Mesenchymal stem cell (in vitro differentiated cells and primary cell): Measurements from ENCODE around the gene CAMK1D.
A peak's percentile ranks its signal among the peaks of the same experiment; 100 is the strongest.

Source experiments
- DNase-seq: peaks from one replicate; pipeline ENCODE4 v3.0.0-alpha.2; 2013
- H2AFZ ChIP-seq: one replicate; pipeline ENCODE4 v1.6.1; 2013; ENCODE audit warnings: low read depth, mild to moderate bottlenecking, control low read depth, inconsistent platforms, low read length, moderate library complexity
- H2AK5ac ChIP-seq: 2 replicates; pipeline ENCODE4 v1.6.1; 2013; ENCODE audit warnings: low read length, moderate library complexity, mild to moderate bottlenecking, inconsistent platforms; ENCODE audit not compliant: severe bottlenecking
- H2BK120ac ChIP-seq: one replicate; pipeline ENCODE4 v1.6.1; 2013; ENCODE audit warnings: low read depth, mild to moderate bottlenecking, inconsistent platforms, low read length, moderate library complexity
- H2BK12ac ChIP-seq, 2 experiments: one replicate each; pipeline ENCODE4 v1.6.1; 2013; ENCODE audit warnings: inconsistent platforms in 2 of 2, low read length in 2 of 2, mild to moderate bottlenecking in 2 of 2, moderate library complexity in 2 of 2, control low read depth in 1 of 2
- H2BK15ac ChIP-seq: one replicate; pipeline ENCODE4 v1.6.1; 2013; ENCODE audit warnings: mild to moderate bottlenecking, low read depth, inconsistent platforms; ENCODE audit not compliant: poor library complexity, severe bottlenecking
- H2BK5ac ChIP-seq: 2 replicates; pipeline ENCODE4 v1.6.1; 2013; ENCODE audit warnings: low read depth, mild to moderate bottlenecking, low read length, control low read depth, inconsistent platforms; ENCODE audit not compliant: poor library complexity, severe bottlenecking
- H3K14ac ChIP-seq, 2 experiments: one replicate each; pipeline ENCODE4 v1.6.1; 2013; ENCODE audit warnings: inconsistent platforms in 2 of 2, low read length in 2 of 2, control low read depth in 1 of 2, mild to moderate bottlenecking in 1 of 2, moderate library complexity in 1 of 2
- H3K18ac ChIP-seq, 2 experiments: one replicate each; pipeline ENCODE4 v1.6.1; 2013; ENCODE audit warnings: inconsistent platforms in 2 of 2, low read length in 2 of 2, control low read depth in 1 of 2, low read depth in 1 of 2, mild to moderate bottlenecking in 1 of 2
- H3K23ac ChIP-seq, 2 experiments: one replicate each; pipeline ENCODE4 v1.6.1; 2013; ENCODE audit warnings: inconsistent platforms in 2 of 2, low read length in 2 of 2, mild to moderate bottlenecking in 2 of 2, moderate library complexity in 2 of 2, control low read depth in 1 of 2
- H3K27ac ChIP-seq: 2 replicates; pipeline ENCODE4 v1.5.1; 2013; ENCODE audit warnings: mild to moderate bottlenecking, moderate library complexity, low read length, control low read depth, inconsistent platforms; ENCODE audit not compliant: poor library complexity, severe bottlenecking
- H3K27me3 ChIP-seq, 2 experiments: 2 replicates each; pipeline versions ENCODE4 v1.6.1 to v1.7.0; 2013; ENCODE audit warnings: low read length in 2 of 2, mild to moderate bottlenecking in 2 of 2, moderate library complexity in 2 of 2, control low read depth in 1 of 2, inconsistent platforms in 1 of 2; ENCODE audit not compliant: control insufficient read depth in 1 of 2, insufficient read depth in 1 of 2
- H3K36me3 ChIP-seq, 2 experiments: 2 replicates each; pipeline versions ENCODE4 v1.6.1 to v1.7.0; 2013; ENCODE audit warnings: low read length in 2 of 2, control low read depth in 1 of 2, inconsistent platforms in 1 of 2, low read depth in 1 of 2, mild to moderate bottlenecking in 1 of 2; ENCODE audit not compliant: insufficient read depth in 2 of 2, control insufficient read depth in 1 of 2
- H3K4ac ChIP-seq, 2 experiments: one replicate each; pipeline ENCODE4 v1.6.1; 2013; ENCODE audit warnings: inconsistent platforms in 2 of 2, low read length in 2 of 2, mild to moderate bottlenecking in 2 of 2, moderate library complexity in 2 of 2, control low read depth in 1 of 2, low read depth in 1 of 2
- H3K4me1 ChIP-seq: 2 replicates; pipeline ENCODE4 v1.6.1; 2013; ENCODE audit warnings: low read depth, low read length, control low read depth; ENCODE audit not compliant: control insufficient read depth, insufficient read depth
- H3K4me2 ChIP-seq: 2 replicates; pipeline ENCODE4 v1.6.1; 2013; ENCODE audit warnings: low read length, mild to moderate bottlenecking, inconsistent platforms; ENCODE audit not compliant: poor library complexity, severe bottlenecking
- H3K4me3 ChIP-seq, 2 experiments: 2 replicates each; pipeline versions ENCODE4 v1.5.1 to v1.7.0; 2013; ENCODE audit warnings: low read length in 2 of 2, mild to moderate bottlenecking in 2 of 2, control low read depth in 1 of 2, low read depth in 1 of 2; ENCODE audit not compliant: insufficient read depth in 1 of 2
- H3K79me1 ChIP-seq: replicated peaks from 2 replicates; pipeline ENCODE4 v1.6.1; 2013; ENCODE audit warnings: mild to moderate bottlenecking, control low read depth, low read length, inconsistent platforms; ENCODE audit not compliant: poor library complexity, severe bottlenecking
- H3K9ac ChIP-seq: 2 replicates; pipeline ENCODE4 v1.7.0; 2013; ENCODE audit warnings: mild to moderate bottlenecking, low read length, moderate library complexity
- H3K9me3 ChIP-seq: 2 replicates; pipeline ENCODE4 v1.7.0; 2013; ENCODE audit warnings: mild to moderate bottlenecking, low read length; ENCODE audit not compliant: control insufficient read depth
- H4K8ac ChIP-seq: one replicate; pipeline ENCODE4 v1.6.1; 2013; ENCODE audit warnings: inconsistent platforms, mild to moderate bottlenecking, low read length, moderate library complexity
- H4K91ac ChIP-seq: one replicate; pipeline ENCODE4 v1.6.1; 2013; ENCODE audit warnings: mild to moderate bottlenecking, low read length, inconsistent platforms
- WGBS: methylation state at CpG from one replicate; pipeline ENCODE4 v1.1.7; 2013; ENCODE audit warnings: mixed read lengths; 5-methylcytosine and 5-hydroxymethylcytosine counted together

CAMK1D gene

GRCh38 chr10:12502526-12503274, 153.4 kb downstream of the CAMK1D start:
- H4K91ac ChIP-seq = no peak overlapping the region
- H3K14ac ChIP-seq = peak overlapping the region in 1 of 2 experiments; percentile 19
- no peak overlapping the region for H3K27ac ChIP-seq
- no peak overlapping the region for H3K18ac ChIP-seq
- 91% methylated on average over 19 of the region's 19 CpGs for WGBS
- no peak overlapping the region for H3K9ac ChIP-seq
- no peak overlapping the region for H3K4me3 ChIP-seq
- no peak overlapping the region for H3K4me2 ChIP-seq
- H2AFZ ChIP-seq = no peak overlapping the region
- H2BK12ac ChIP-seq = peak overlapping the region in 1 of 2 experiments; percentile 0
- no peaks in the 10 kb centered on the region for H3K9me3 ChIP-seq
- H2BK15ac ChIP-seq = no peak overlapping the region
- no peak overlapping the region for H2BK5ac ChIP-seq
- peaks cover 10% of the 10 kb centered on the region for H3K4me1 ChIP-seq
- no peak overlapping the region for H2BK120ac ChIP-seq
- no peaks in the 10 kb centered on the region for H3K27me3 ChIP-seq
- H3K36me3 ChIP-seq = peaks cover 0 to 7% of the 10 kb centered on the region in 2 experiments
- H3K79me1 ChIP-seq = peaks cover 62% of the 10 kb centered on the region
- no peak overlapping the region for H4K8ac ChIP-seq
- no peak for DNase-seq
- H3K23ac ChIP-seq = no peak overlapping the region
- no peak overlapping the region for H2AK5ac ChIP-seq
- H3K4ac ChIP-seq = no peak overlapping the region

DNA sequence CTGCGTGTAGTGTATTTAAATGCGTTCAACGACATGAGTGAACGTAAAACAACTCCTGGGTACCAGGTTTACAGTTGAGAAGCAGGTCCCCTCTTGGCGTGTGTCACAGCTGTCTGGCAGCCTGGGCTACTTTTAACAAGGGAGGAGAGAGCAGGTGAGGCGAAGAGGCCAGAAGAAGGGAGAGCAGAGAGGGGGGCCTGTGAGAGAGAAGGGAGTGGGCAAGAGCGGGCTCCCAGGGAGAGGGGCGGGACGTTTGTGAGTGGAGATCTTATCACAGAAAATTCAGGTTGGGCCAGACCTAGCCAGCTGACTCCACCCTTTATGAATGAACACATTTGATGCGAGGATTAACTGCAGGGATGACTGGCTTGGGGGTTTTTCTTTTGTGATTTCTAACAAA, 154.0 kb downstream of the CAMK1D start:
- Histone ChIP-seq H3K14ac (no peak overlapping the region), H2BK15ac (peak overlapping the region; percentile 30), H3K18ac (no peak overlapping the region), H2BK5ac (no peak overlapping the region), H3K79me1 (peaks cover 65% of the 10 kb centered on the region), H4K91ac (no peak overlapping the region), H3K9ac (no peak overlapping the region), H2BK120ac (no peak overlapping the region), H3K27me3 (no peaks in the 10 kb centered on the region), H3K4me3 (no peak overlapping the region), H4K8ac (no peak overlapping the region), H3K27ac (no peak overlapping the region), H3K4me1 (peaks cover 10% of the 10 kb centered on the region), H3K23ac (no peak overlapping the region), H3K4ac (no peak overlapping the region), H2BK12ac (peak overlapping the region in 1 of 2 experiments; percentile 32), H3K9me3 (no peaks in the 10 kb centered on the region), H2AK5ac (no peak overlapping the region), H3K36me3 (peaks cover 0 to 7% of the 10 kb centered on the region in 2 experiments), H3K4me2 (no peak overlapping the region), H2AFZ (no peak overlapping the region)
- whole genome bisulfite sequencing = 75% methylated on average over 10 of the region's 10 CpGs
- no peak for DNase-seq

GRCh38 chr10:12504176-12504575, 154.8 kb downstream of the CAMK1D start:
- Histone ChIP-seq H3K18ac (no peak overlapping the region), H3K4me2 (no peak overlapping the region), H3K9ac (no peak overlapping the region), H2AK5ac (no peak overlapping the region), H3K4ac (no peak overlapping the region), H2BK15ac (no peak overlapping the region), H3K14ac (no peak overlapping the region), H3K79me1 (peaks cover 70% of the 10 kb centered on the region), H4K91ac (no peak overlapping the region), H3K27ac (no peak overlapping the region), H2BK5ac (no peak overlapping the region), H3K4me3 (no peak overlapping the region), H3K4me1 (peaks cover 10% of the 10 kb centered on the region), H2BK120ac (no peak overlapping the region), H3K23ac (no peak overlapping the region), H4K8ac (no peak overlapping the region), H3K27me3 (no peaks in the 10 kb centered on the region), H3K36me3 (peaks cover 0 to 7% of the 10 kb centered on the region in 2 experiments), H2BK12ac (no peak overlapping the region), H3K9me3 (no peaks in the 10 kb centered on the region), H2AFZ (no peak overlapping the region)
- 89% methylated on average over 11 of the region's 11 CpGs for WGBS
- no peak for DNase-seq

DNA sequence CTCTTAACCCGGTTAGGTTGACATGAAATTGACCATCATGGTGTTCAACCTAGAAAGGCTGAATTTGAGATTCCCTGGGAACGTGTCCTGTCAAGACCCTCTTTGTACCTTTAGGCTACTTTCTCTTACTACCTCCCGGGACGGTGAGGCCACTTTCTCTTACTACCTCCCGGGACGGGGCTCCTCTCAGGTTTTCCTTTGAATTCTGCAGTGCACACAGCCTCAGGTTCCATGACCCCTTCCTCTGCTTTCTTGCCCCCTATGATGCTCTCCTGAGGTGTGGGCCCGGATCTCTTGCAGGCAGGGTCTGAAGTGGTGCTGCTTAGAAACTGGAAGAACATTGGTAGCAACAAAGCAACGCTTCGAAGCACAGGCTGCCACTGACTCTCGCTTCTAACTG, 155.3 kb downstream of the CAMK1D start:
- H2AFZ ChIP-seq = no peak overlapping the region
- H3K4me3 ChIP-seq = no peak overlapping the region
- no peak overlapping the region for H3K14ac ChIP-seq
- H3K79me1 ChIP-seq = peaks cover 70% of the 10 kb centered on the region
- no peak overlapping the region for H2AK5ac ChIP-seq
- H3K27ac ChIP-seq = no peak overlapping the region
- H3K27me3 ChIP-seq = no peaks in the 10 kb centered on the region
- H2BK12ac ChIP-seq = no peak overlapping the region
- H2BK15ac ChIP-seq = no peak overlapping the region
- no peak overlapping the region for H3K18ac ChIP-seq
- no peak overlapping the region for H4K91ac ChIP-seq
- H4K8ac ChIP-seq = no peak overlapping the region
- H3K36me3 ChIP-seq = peaks cover 0 to 7% of the 10 kb centered on the region in 2 experiments
- H3K9me3 ChIP-seq = no peaks in the 10 kb centered on the region
- H3K9ac ChIP-seq = no peak overlapping the region
- no peak overlapping the region for H2BK5ac ChIP-seq
- H3K4ac ChIP-seq = no peak overlapping the region
- H3K4me2 ChIP-seq = no peak overlapping the region
- peaks cover 9% of the 10 kb centered on the region for H3K4me1 ChIP-seq
- 91% methylated on average over 10 of the region's 10 CpGs for WGBS
- DNase-seq = no peak
- no peak overlapping the region for H3K23ac ChIP-seq
- no peak overlapping the region for H2BK120ac ChIP-seq
